HEK293 (cell line): ENCODE results near the gene ZBTB20.
"Not testable (repeated sequence)": the region's sequence is repeated elsewhere in the genome, so short reads cannot be mapped to it uniquely, and the experiment has no call there.

Experiments
- CTCF ChIA-PET: fragments of 350-600 bp; formaldehyde crosslinking; extraction: SDS; loops from one replicate; lab custom pipeline; 2021; ENCODE audit warnings: antibody characterized with exemption; lab: Yijun Ruan, JAX
- POLR2A ChIA-PET: fragments of 300-600 bp; formaldehyde crosslinking; extraction: SDS; loops from one replicate; lab custom pipeline; 2020; ENCODE audit warnings: antibody characterized with exemption, inconsistent platforms; lab: Yijun Ruan, JAX
- H3K27ac ChIP-seq: fragments of 200-500 bp; sonication (Bioruptor generic); 2 replicates; pipeline ENCODE4 v1.5.1; 2014; ENCODE audit warnings: low read depth, low read length, control low read depth, inconsistent platforms; ENCODE audit errors: extremely low read depth
- H3K36me3 ChIP-seq, 2 experiments: fragments of 200-500 bp in 1 of 2; sonication (Bioruptor generic) in 1 of 2; 1 replicate in 1 of 2; 2 replicates in 1 of 2; pipeline ENCODE4 v1.5.1; 2014 to 2017; ENCODE audit warnings: inconsistent platforms in 2 of 2, low read length in 2 of 2; ENCODE audit not compliant: control insufficient read depth in 2 of 2, insufficient read depth in 1 of 2
- H3K4me1 ChIP-seq: fragments of 200-500 bp; sonication (Bioruptor generic); 2 replicates; pipeline ENCODE4 v1.5.1; 2014; ENCODE audit warnings: mild to moderate bottlenecking, low read length, inconsistent platforms; ENCODE audit not compliant: control insufficient read depth, insufficient read depth
- H3K4me3 ChIP-seq: 2 replicates; pipeline ENCODE4 v1.5.1; 2011; ENCODE audit warnings: low read depth, mild to moderate bottlenecking, control low read depth, low read length, moderate library complexity
- H3K9me3 ChIP-seq: fragments of 200-500 bp; sonication (Bioruptor generic); 2 replicates; pipeline ENCODE4 v1.5.1; 2014; ENCODE audit warnings: low read depth, low read length, inconsistent platforms; ENCODE audit not compliant: control insufficient read depth, insufficient read depth
- BCL11A ChIP-seq: fragments of 450-650 bp; formaldehyde crosslinking; IDR thresholded peaks from 2 replicates; pipeline ENCODE4 v1.5.1; 2016; ENCODE audit warnings: low read depth, missing biosample characterization, missing genetic modification characterization
- GLI2 ChIP-seq: fragments of 450-650 bp; formaldehyde crosslinking; IDR thresholded peaks from 2 replicates; pipeline ENCODE4; 2017; ENCODE audit warnings: missing biosample characterization, missing genetic modification characterization, low read depth, borderline replicate concordance
- GLIS2 ChIP-seq: fragments of 450-650 bp; formaldehyde crosslinking; IDR thresholded peaks from 2 replicates; pipeline ENCODE4 v1.5.1; 2016; ENCODE audit warnings: missing biosample characterization, missing genetic modification characterization
- HOXC10 ChIP-seq: sonication (generic); formaldehyde crosslinking; IDR thresholded peaks from 2 replicates; pipeline ENCODE4 v1.8.1; 2023; ENCODE audit warnings: mild to moderate bottlenecking, missing genetic modification reagents
- KLF1 ChIP-seq: fragments of 450-650 bp; formaldehyde crosslinking; IDR thresholded peaks from 2 replicates; pipeline ENCODE4 v1.5.1; 2016; ENCODE audit warnings: missing biosample characterization, missing genetic modification characterization
- KLF7 ChIP-seq: fragments of 450-650 bp; formaldehyde crosslinking; IDR thresholded peaks from 2 replicates; pipeline ENCODE4 v1.5.1; 2016; ENCODE audit warnings: missing biosample characterization, missing genetic modification characterization, borderline replicate concordance
- RBAK ChIP-seq: fragments of 450-650 bp; formaldehyde crosslinking; IDR thresholded peaks from 2 replicates; pipeline ENCODE4 v1.5.1; 2016; ENCODE audit warnings: missing biosample characterization, missing genetic modification characterization
- SCRT1 ChIP-seq: fragments of 450-650 bp; formaldehyde crosslinking; IDR thresholded peaks from 2 replicates; pipeline ENCODE4 v1.5.1; 2016; ENCODE audit warnings: missing biosample characterization, missing genetic modification characterization, borderline replicate concordance
- TRIM28 ChIP-seq: IDR thresholded peaks from 2 replicates; pipeline ENCODE4 v1.6.1; 2011; ENCODE audit warnings: low read length, control low read depth, borderline replicate concordance
- ZBTB1 ChIP-seq: fragments of 450-650 bp; formaldehyde crosslinking; IDR thresholded peaks from 2 replicates; pipeline ENCODE4 v1.5.1; 2016; ENCODE audit warnings: missing biosample characterization, missing genetic modification characterization
- ZFP69B ChIP-seq: fragments of 450-650 bp; formaldehyde crosslinking; IDR thresholded peaks from 2 replicates; pipeline ENCODE4 v1.5.1; 2016; ENCODE audit warnings: missing biosample characterization, missing genetic modification characterization
- ZNF175 ChIP-seq: fragments of 450-650 bp; formaldehyde crosslinking; IDR thresholded peaks from 2 replicates; pipeline ENCODE4 v1.5.1; 2016; ENCODE audit warnings: missing biosample characterization, missing genetic modification characterization
- ZNF202 ChIP-seq: fragments of 450-650 bp; formaldehyde crosslinking; IDR thresholded peaks from 2 replicates; pipeline ENCODE4 v1.5.1; 2016; ENCODE audit warnings: missing biosample characterization, missing genetic modification characterization, borderline replicate concordance
- ZNF223 ChIP-seq: fragments of 450-650 bp; formaldehyde crosslinking; IDR thresholded peaks from 2 replicates; pipeline ENCODE4 v1.5.1; 2016; ENCODE audit warnings: missing biosample characterization, missing genetic modification characterization
- ZNF350 ChIP-seq: fragments of 450-650 bp; formaldehyde crosslinking; IDR thresholded peaks from 2 replicates; pipeline ENCODE4 v1.5.0; 2017; ENCODE audit warnings: missing biosample characterization, mild to moderate bottlenecking, missing genetic modification characterization
- ZNF37A ChIP-seq: fragments of 450-650 bp; IDR thresholded peaks from 2 replicates; pipeline ENCODE4 v1.5.1; 2018; ENCODE audit warnings: missing biosample characterization, missing genetic modification characterization
- ZNF391 ChIP-seq: fragments of 450-650 bp; formaldehyde crosslinking; IDR thresholded peaks from 2 replicates; pipeline ENCODE4 v1.5.1; 2016; ENCODE audit warnings: low read depth, missing biosample characterization, missing genetic modification characterization, borderline replicate concordance
- ZNF426 ChIP-seq: fragments of 450-650 bp; formaldehyde crosslinking; IDR thresholded peaks from 2 replicates; pipeline ENCODE4 v1.5.1; 2017; ENCODE audit warnings: missing biosample characterization, missing genetic modification characterization, mild to moderate bottlenecking, inconsistent platforms, moderate library complexity
- ZNF510 ChIP-seq: fragments of 450-650 bp; formaldehyde crosslinking; IDR thresholded peaks from 2 replicates; pipeline ENCODE4 v1.5.1; 2018; ENCODE audit warnings: mild to moderate bottlenecking, missing genetic modification characterization, missing biosample characterization; ENCODE audit not compliant: insufficient replicate concordance
- ZNF837 ChIP-seq: fragments of 450-650 bp; formaldehyde crosslinking; IDR thresholded peaks from 2 replicates; pipeline ENCODE4 v1.5.1; 2016; ENCODE audit warnings: missing biosample characterization, missing genetic modification characterization
- ZSCAN23 ChIP-seq: fragments of 450-650 bp; formaldehyde crosslinking; IDR thresholded peaks from 2 replicates; pipeline ENCODE4 v1.5.1; 2016; ENCODE audit warnings: missing biosample characterization, missing genetic modification characterization
- ZXDB ChIP-seq: fragments of 450-650 bp; formaldehyde crosslinking; IDR thresholded peaks from 2 replicates; pipeline ENCODE4 v1.5.1; 2016; ENCODE audit warnings: missing biosample characterization, missing genetic modification characterization

ZBTB20 gene

DNA sequence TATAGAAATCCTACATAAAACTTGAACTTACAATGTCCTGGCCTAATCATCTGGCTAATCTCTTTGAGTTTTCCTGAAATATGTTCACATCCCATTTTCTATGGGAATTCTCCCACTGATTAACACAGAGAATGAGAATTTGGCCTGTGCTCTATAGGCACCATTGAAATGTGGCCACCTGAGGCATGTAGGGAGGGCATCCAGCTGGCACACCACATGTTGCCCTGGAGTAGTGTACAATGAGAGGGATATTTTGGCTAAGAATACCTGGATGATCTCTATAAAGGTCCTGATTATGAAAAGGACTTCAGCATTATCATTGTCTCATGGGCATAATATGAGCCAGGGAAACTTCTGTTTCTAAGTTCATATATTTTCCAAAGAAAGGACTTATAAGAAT, 324.0 kb downstream of the ZBTB20 start:
- H3K36me3 ChIP-seq = no peaks in the 10 kb centered on the region
- TF ChIP-seq HOXC10 (CRISPR knock-in tag) (no peak), GLI2 (tag by site-specific recombination) (no peak), GLIS2 (no peak), KLF1 (tag by site-specific recombination) (no peak), ZFP69B (no peak), ZNF175 (tag by site-specific recombination) (no peak), ZXDB (no peak), ZNF37A (tag by site-specific recombination) (no peak), ZNF510 (no peak), KLF7 (tag by site-specific recombination) (no peak), ZSCAN23 (tag by site-specific recombination) (no peak), RBAK (tag by site-specific recombination) (no peak), ZNF223 (tag by site-specific recombination) (no peak), ZBTB1 (tag by site-specific recombination) (no peak), ZNF426 (tag by site-specific recombination) (no peak)
- TF ChIP-seq, all 188 proteins: peak for 0
- POLR2A ChIA-PET = no interaction called here
- Histone ChIP-seq H3K9me3 (no peaks in the 10 kb centered on the region), H3K4me1 (no peaks in the 10 kb centered on the region), H3K27ac (no peak overlapping the region), H3K4me3 (no peak overlapping the region)
- CTCF ChIA-PET = interaction anchor here (0.6 kb wide), 1 partner anchor 10 kb away, joined by 3 read pairs; no protein-coding TSS in a partner anchor

DNA sequence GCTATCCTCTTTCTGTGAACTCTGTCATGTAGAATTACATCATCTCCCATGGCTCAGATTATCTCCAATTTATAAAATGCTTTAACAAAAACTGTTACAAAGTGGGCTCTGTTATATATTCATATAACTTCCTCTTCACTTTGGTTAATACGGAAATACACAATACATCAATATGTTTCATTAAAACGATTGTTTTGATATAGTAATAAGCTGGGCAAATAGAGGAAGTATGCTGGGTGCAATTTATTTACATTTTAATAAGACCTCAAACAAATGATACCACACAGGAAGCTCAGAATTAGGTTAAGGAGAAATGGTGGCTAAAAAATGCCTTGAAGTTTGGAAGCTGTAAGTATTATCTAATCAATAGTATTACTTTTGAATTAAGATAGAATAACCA, 331.0 kb downstream of the ZBTB20 start:
- TF ChIP-seq TRIM28 (no peak), ZNF202 (tag by site-specific recombination) (no peak), ZNF837 (tag by site-specific recombination) (no peak), HOXC10 (CRISPR knock-in tag) (no peak), ZNF391 (tag by site-specific recombination) (no peak), SCRT1 (tag by site-specific recombination) (no peak), BCL11A (tag by site-specific recombination) (no peak), ZNF350 (tag by site-specific recombination) (no peak)
- POLR2A ChIA-PET = no interaction called here
- no peak overlapping the region for H3K4me3 ChIP-seq
- H3K9me3 ChIP-seq = no peaks in the 10 kb centered on the region
- H3K4me1 ChIP-seq = no peaks in the 10 kb centered on the region
- CTCF ChIA-PET = no interaction called here
- H3K36me3 ChIP-seq = no peaks in the 10 kb centered on the region
- no peak overlapping the region for H3K27ac ChIP-seq

DNA sequence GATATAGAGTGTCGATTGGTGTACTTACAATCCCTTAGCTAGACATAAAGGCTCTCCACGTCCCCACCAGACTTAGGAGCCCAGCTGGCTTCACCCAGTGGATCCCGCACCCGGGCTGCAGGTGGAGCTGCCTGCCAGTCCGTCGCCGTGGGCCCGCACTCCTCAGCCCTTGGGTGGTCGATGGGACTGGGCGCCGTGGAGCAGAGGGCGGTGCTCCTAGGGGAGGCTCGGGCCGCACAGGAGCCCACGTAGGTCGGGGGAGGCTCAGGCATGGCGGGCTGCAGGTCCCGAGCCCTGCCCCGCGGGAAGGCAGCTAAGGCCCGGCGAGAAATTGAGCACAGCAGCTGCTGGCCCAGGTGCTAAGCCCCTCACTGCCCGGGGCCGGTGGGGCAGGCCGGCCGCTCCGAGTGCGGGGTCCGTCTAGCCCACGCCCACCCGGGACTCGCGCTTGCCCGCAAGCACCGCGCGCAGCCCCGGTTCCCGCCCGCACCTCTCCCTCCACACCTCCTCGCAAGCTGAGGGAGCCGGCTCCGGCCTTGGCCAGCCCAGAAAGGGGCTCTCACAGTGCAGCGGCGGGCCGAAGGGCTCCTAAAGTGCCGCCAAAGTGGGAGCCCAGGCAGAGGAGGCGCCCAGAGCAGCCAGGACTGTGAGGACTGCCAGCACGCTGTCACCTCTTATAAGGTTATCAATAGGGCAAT, 334.4 kb downstream of the ZBTB20 start:
- H3K9me3 ChIP-seq, H3K27ac ChIP-seq, H3K4me3 ChIP-seq, CTCF ChIA-PET, POLR2A ChIA-PET, H3K36me3 ChIP-seq, H3K4me1 ChIP-seq: not testable (repeated sequence)
